Endothelial cell of umbilical vein (primary cell): ENCODE data around the gene WAPL.

Experiments
- EZH2 ChIP-seq: IDR thresholded peaks from 2 replicates; pipeline ENCODE4 v1.6.1; 2012; ENCODE audit warnings: borderline replicate concordance, low read depth, mild to moderate bottlenecking, moderate library complexity, low read length, inconsistent platforms; ENCODE audit not compliant: severe bottlenecking
- JUN ChIP-seq: IDR thresholded peaks from 2 replicates; pipeline ENCODE4 v1.6.1; 2011; ENCODE audit warnings: borderline replicate concordance, low read depth; ENCODE audit not compliant: insufficient read length, insufficient read depth
- TF ChIP-seq, protein P1 (sequence below), 2 donors: IDR thresholded peaks; 1 replicate in 1 of 2; 2 replicates in 1 of 2; pipeline ENCODE4 v1.5.1; 2011; ENCODE audit warnings: low read length in 2 of 2, mild to moderate bottlenecking in 2 of 2, moderate library complexity in 2 of 2, control low read depth in 1 of 2, inconsistent platforms in 1 of 2, low read depth in 1 of 2; ENCODE audit not compliant: insufficient read depth in 1 of 2; ENCODE audit errors: extremely low read depth in 1 of 2

DNA sequence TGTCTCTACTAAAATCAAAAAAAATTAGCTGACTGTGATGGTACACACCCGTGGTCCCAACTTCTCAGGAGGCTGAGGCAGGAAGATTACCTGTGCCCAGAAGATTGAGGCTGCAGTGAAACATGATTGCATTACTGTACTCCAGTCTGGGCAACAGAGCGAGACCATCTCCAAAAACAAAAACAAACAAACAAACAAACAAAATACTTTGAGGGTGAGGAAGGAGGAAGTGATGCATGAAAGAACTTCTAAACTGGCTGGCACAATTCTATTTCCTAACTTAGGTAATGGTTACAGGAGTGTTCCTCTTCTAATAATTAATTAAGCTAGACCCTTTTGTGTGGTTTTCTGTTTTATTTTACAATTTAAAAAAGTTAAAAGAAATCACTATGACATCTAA lies 15.5 kb downstream of the WAPL start:
- TF ChIP-seq JUN (no peak), EZH2 (no peak)
- TF ChIP-seq, protein P1, sequence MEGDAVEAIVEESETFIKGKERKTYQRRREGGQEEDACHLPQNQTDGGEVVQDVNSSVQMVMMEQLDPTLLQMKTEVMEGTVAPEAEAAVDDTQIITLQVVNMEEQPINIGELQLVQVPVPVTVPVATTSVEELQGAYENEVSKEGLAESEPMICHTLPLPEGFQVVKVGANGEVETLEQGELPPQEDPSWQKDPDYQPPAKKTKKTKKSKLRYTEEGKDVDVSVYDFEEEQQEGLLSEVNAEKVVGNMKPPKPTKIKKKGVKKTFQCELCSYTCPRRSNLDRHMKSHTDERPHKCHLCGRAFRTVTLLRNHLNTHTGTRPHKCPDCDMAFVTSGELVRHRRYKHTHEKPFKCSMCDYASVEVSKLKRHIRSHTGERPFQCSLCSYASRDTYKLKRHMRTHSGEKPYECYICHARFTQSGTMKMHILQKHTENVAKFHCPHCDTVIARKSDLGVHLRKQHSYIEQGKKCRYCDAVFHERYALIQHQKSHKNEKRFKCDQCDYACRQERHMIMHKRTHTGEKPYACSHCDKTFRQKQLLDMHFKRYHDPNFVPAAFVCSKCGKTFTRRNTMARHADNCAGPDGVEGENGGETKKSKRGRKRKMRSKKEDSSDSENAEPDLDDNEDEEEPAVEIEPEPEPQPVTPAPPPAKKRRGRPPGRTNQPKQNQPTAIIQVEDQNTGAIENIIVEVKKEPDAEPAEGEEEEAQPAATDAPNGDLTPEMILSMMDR (IDR thresholded peaks at IDR 0.05; ENCODE audit: extremely low read depth in 1 of 2, insufficient read depth in 1 of 2, low read depth in 1 of 2, low read length in 2 of 2): no peak
